Neural cell (in vitro differentiated cells): ENCODE data around the gene HORMAD2. TPM values are rescaled to one million over a fixed set of nuclear protein-coding genes. Genes with fewer than 3 reads are reported as not detected.

Experiments used
- H2AFZ ChIP-seq: fragments of 200-600, 300-800 bp; sonication (generic), shearing (Covaris generic); 2 replicates; pipeline ENCODE4 v1.6.0; 2014; ENCODE audit warnings: low read depth, mild to moderate bottlenecking, antibody characterized with exemption, low read length, moderate library complexity
- H3F3A ChIP-seq: fragments of 200-600 bp; shearing (Covaris generic); 2 replicates; pipeline ENCODE4 v1.6.1; 2016; ENCODE audit warnings: mild to moderate bottlenecking, moderate library complexity, mixed read lengths, antibody characterized with exemption, low read length; ENCODE audit not compliant: insufficient read depth, poor library complexity, severe bottlenecking
- H3K27ac ChIP-seq: fragments of 200-600, 300-800 bp; sonication (generic), shearing (Covaris generic); 2 replicates; pipeline ENCODE4 v1.5.1; 2014; ENCODE audit warnings: mild to moderate bottlenecking, low read length, moderate library complexity
- H3K27me3 ChIP-seq: fragments of 300-800, 200-600 bp; sonication (generic), shearing (Covaris generic); 2 replicates; pipeline ENCODE4 v1.6.0; 2014; ENCODE audit warnings: mild to moderate bottlenecking, low read depth, low read length, moderate library complexity; ENCODE audit not compliant: insufficient read depth
- H3K36me3 ChIP-seq: fragments of 300-800, 200-600 bp; sonication (generic), shearing (Covaris generic); 2 replicates; pipeline ENCODE4 v1.5.1; 2014; ENCODE audit warnings: mild to moderate bottlenecking, antibody characterized with exemption, low read length, moderate library complexity; ENCODE audit not compliant: insufficient read depth
- H3K4me2 ChIP-seq: fragments of 300-800, 200-600 bp; sonication (generic), shearing (Covaris generic); 2 replicates; pipeline ENCODE4 v1.6.0; 2014; ENCODE audit warnings: mild to moderate bottlenecking, low read length
- H3K4me3 ChIP-seq: fragments of 300-800, 200-600 bp; sonication (generic), shearing (Covaris generic); 2 replicates; pipeline ENCODE4 v1.5.1; 2014; ENCODE audit warnings: mild to moderate bottlenecking, low read length, moderate library complexity
- H3K79me2 ChIP-seq: fragments of 200-600 bp; shearing (Covaris generic); replicated peaks from 2 replicates; pipeline ENCODE4 v1.6.0; 2014; ENCODE audit warnings: mild to moderate bottlenecking, low read length, moderate library complexity; ENCODE audit not compliant: insufficient read depth
- H3K9ac ChIP-seq: fragments of 300-800, 200-600 bp; sonication (generic), shearing (Covaris generic); 2 replicates; pipeline ENCODE4 v1.6.1; 2016; ENCODE audit warnings: mild to moderate bottlenecking, low read length, mixed read lengths
- H3K9me2 ChIP-seq: fragments of 200-600 bp; shearing (Covaris generic); 2 replicates; pipeline ENCODE4 v1.6.1; 2016; ENCODE audit warnings: mild to moderate bottlenecking, low read length, mixed read lengths; ENCODE audit not compliant: insufficient read depth
- H3K9me3 ChIP-seq: fragments of 200-600, 300-800 bp; sonication (generic), shearing (Covaris generic); 2 replicates; pipeline ENCODE4 v1.6.1; 2016; ENCODE audit warnings: mild to moderate bottlenecking, mixed run types, low read length, moderate library complexity, mixed read lengths
- H4K20me1 ChIP-seq: fragments of 200-600 bp; shearing (Covaris generic); 2 replicates; pipeline ENCODE4 v1.6.1; 2016; ENCODE audit warnings: mild to moderate bottlenecking, mixed run types; ENCODE audit not compliant: insufficient read depth
- EP300 ChIP-seq: fragments of 450-650 bp; conservative IDR thresholded peaks from 2 replicates; pipeline ENCODE4 v1.6.1; 2014; ENCODE audit warnings: antibody characterized with exemption, mild to moderate bottlenecking, moderate library complexity; ENCODE audit not compliant: poor library complexity, severe bottlenecking
- EZH2 ChIP-seq: fragments of 200-600, 300-800 bp; shearing (Covaris generic), sonication (generic); IDR thresholded peaks from 2 replicates; pipeline ENCODE4 v1.6.1; 2014; ENCODE audit warnings: antibody characterized with exemption, low read length, borderline replicate concordance, mild to moderate bottlenecking; ENCODE audit not compliant: insufficient read depth, poor library complexity, severe bottlenecking
- MXI1 ChIP-seq: fragments of 450-650 bp; conservative IDR thresholded peaks from 2 replicates; pipeline ENCODE4 v1.6.1; 2014; ENCODE audit warnings: antibody characterized with exemption, mild to moderate bottlenecking; ENCODE audit not compliant: poor library complexity, severe bottlenecking
- POLR2AphosphoS5 ChIP-seq: IDR thresholded peaks from 2 replicates; pipeline ENCODE4 v1.6.1; 2012
- RAD21 ChIP-seq: fragments of 450-650 bp; conservative IDR thresholded peaks from 2 replicates; pipeline ENCODE4 v1.6.1; 2014; ENCODE audit warnings: antibody characterized with exemption, mild to moderate bottlenecking, moderate library complexity
- SMC3 ChIP-seq: fragments of 450-650 bp; conservative IDR thresholded peaks from 2 replicates; pipeline ENCODE4 v1.6.1; 2014; ENCODE audit warnings: antibody characterized with exemption, mild to moderate bottlenecking, moderate library complexity; ENCODE audit not compliant: poor library complexity
- TAF1 ChIP-seq: IDR thresholded peaks from 2 replicates; pipeline ENCODE4 v1.6.1; 2012; ENCODE audit warnings: low read depth
- polyA plus RNA-seq: library from polyadenylated mRNA; depleted of rRNA; stranded (reverse); fragments of >200 nt; gene quantifications from 2 replicates; pipeline ENCODE4 v1.2.3, GENCODE V29; 2014
- TF ChIP-seq, protein P1 (sequence below): IDR thresholded peaks from 2 replicates; pipeline ENCODE4 v1.6.1; 2012; ENCODE audit warnings: borderline replicate concordance
- TF ChIP-seq, protein P2 (sequence below): fragments of 450-650 bp; IDR thresholded peaks from 2 replicates; pipeline ENCODE4 v1.5.1; 2014; ENCODE audit warnings: antibody characterized with exemption, mild to moderate bottlenecking, moderate library complexity; ENCODE audit not compliant: poor library complexity, severe bottlenecking

Gene HORMAD2
- polyA plus RNA-seq, 1 donor from 2014 or later, result 1.2 TPM

DNA sequence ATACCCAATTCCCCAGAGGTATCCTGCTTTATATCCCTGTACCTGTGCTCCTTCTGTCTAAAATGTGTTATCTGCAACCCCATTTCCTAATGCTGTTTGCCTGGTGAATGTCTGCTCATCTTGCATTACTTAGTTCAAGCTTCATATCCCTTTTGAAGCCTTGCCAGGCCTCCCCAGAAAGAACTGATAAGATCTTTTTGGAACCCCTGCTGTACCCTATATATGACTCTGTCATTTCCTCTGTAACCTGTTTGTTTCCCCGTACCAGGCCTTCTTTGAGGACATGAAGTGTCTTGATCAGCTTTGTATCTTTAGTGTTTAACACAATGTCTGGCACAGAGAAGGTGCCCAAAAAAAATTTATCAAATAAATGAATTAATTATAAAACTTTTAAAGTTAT, 88.7 kb downstream of the HORMAD2 start:
- H3K4me2 ChIP-seq, result no peak overlapping the region
- H2AFZ ChIP-seq, result no peak overlapping the region
- H3K9ac ChIP-seq, result no peak overlapping the region
- H3F3A ChIP-seq, result no peaks in the 10 kb centered on the region
- H3K27me3 ChIP-seq, result no peaks in the 10 kb centered on the region
- no peaks in the 10 kb centered on the region for H4K20me1 ChIP-seq
- H3K9me2 ChIP-seq, result no peaks in the 10 kb centered on the region
- no peak overlapping the region for H3K4me3 ChIP-seq
- no peaks in the 10 kb centered on the region for H3K79me2 ChIP-seq
- TF ChIP-seq SMC3, result no peak
- TF ChIP-seq, protein P1, sequence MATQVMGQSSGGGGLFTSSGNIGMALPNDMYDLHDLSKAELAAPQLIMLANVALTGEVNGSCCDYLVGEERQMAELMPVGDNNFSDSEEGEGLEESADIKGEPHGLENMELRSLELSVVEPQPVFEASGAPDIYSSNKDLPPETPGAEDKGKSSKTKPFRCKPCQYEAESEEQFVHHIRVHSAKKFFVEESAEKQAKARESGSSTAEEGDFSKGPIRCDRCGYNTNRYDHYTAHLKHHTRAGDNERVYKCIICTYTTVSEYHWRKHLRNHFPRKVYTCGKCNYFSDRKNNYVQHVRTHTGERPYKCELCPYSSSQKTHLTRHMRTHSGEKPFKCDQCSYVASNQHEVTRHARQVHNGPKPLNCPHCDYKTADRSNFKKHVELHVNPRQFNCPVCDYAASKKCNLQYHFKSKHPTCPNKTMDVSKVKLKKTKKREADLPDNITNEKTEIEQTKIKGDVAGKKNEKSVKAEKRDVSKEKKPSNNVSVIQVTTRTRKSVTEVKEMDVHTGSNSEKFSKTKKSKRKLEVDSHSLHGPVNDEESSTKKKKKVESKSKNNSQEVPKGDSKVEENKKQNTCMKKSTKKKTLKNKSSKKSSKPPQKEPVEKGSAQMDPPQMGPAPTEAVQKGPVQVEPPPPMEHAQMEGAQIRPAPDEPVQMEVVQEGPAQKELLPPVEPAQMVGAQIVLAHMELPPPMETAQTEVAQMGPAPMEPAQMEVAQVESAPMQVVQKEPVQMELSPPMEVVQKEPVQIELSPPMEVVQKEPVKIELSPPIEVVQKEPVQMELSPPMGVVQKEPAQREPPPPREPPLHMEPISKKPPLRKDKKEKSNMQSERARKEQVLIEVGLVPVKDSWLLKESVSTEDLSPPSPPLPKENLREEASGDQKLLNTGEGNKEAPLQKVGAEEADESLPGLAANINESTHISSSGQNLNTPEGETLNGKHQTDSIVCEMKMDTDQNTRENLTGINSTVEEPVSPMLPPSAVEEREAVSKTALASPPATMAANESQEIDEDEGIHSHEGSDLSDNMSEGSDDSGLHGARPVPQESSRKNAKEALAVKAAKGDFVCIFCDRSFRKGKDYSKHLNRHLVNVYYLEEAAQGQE, result no peak
- no peak for TF ChIP-seq EZH2
- TF ChIP-seq POLR2AphosphoS5, result no peak
- TF ChIP-seq EP300, result no peak
- no peak for TF ChIP-seq MXI1
- TF ChIP-seq, protein P2, sequence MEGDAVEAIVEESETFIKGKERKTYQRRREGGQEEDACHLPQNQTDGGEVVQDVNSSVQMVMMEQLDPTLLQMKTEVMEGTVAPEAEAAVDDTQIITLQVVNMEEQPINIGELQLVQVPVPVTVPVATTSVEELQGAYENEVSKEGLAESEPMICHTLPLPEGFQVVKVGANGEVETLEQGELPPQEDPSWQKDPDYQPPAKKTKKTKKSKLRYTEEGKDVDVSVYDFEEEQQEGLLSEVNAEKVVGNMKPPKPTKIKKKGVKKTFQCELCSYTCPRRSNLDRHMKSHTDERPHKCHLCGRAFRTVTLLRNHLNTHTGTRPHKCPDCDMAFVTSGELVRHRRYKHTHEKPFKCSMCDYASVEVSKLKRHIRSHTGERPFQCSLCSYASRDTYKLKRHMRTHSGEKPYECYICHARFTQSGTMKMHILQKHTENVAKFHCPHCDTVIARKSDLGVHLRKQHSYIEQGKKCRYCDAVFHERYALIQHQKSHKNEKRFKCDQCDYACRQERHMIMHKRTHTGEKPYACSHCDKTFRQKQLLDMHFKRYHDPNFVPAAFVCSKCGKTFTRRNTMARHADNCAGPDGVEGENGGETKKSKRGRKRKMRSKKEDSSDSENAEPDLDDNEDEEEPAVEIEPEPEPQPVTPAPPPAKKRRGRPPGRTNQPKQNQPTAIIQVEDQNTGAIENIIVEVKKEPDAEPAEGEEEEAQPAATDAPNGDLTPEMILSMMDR, result no peak
- TF ChIP-seq RAD21, result no peak
- no peak for TF ChIP-seq TAF1
- H3K36me3 ChIP-seq, result no peaks in the 10 kb centered on the region
- H3K9me3 ChIP-seq, result no peaks in the 10 kb centered on the region
- no peak overlapping the region for H3K27ac ChIP-seq

DNA sequence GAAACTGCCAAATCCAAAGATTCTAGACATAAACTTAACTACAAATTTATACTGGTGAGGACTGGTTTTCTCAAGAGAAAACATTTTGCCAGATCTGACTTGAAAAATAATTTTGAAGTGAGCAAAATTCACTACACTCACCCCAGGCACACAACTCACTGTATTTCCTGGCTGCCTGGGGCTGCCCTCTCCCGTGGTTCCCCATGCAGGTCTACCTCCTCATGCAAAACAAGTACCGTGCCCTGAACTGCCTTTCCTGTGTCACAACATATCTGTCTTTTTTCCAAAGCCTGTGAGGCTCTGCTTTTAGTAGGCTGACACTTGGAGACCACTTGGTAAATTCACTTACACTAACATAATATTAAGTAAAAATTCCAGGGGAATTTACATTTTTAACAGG, 89.9 kb downstream of the HORMAD2 start:
- Histone ChIP-seq H3K9me3 (no peaks in the 10 kb centered on the region), H3F3A (no peaks in the 10 kb centered on the region), H3K9me2 (no peaks in the 10 kb centered on the region), H3K79me2 (no peaks in the 10 kb centered on the region), H3K27me3 (no peaks in the 10 kb centered on the region), H3K4me2 (no peak overlapping the region), H3K27ac (no peak overlapping the region), H3K36me3 (no peaks in the 10 kb centered on the region), H2AFZ (no peak overlapping the region), H4K20me1 (no peaks in the 10 kb centered on the region), H3K9ac (no peak overlapping the region), H3K4me3 (no peak overlapping the region)
- no peak for TF ChIP-seq EZH2
- TF ChIP-seq, protein P1, result no peak
- TF ChIP-seq, protein P2, result no peak
- no peak for TF ChIP-seq EP300
- TF ChIP-seq RAD21, result no peak
- no peak for TF ChIP-seq SMC3
- TF ChIP-seq MXI1, result no peak
- no peak for TF ChIP-seq TAF1
- no peak for TF ChIP-seq POLR2AphosphoS5
